B cell (primary cell): Measurements from ENCODE around the gene TSFM. TPM values are rescaled to one million over a fixed set of nuclear protein-coding genes. Genes with fewer than 3 reads are reported as not detected.

Experiments
- ATAC-seq: fragments of 200-7000 bp; cut with Tn5 transposase; one replicate; pipeline ENCODE4 v1.10.0; 2021; ENCODE audit warnings: low read depth, mild to moderate bottlenecking, moderate number of reproducible peaks, moderate library complexity
- CTCF ChIA-PET: fragments of 350-600 bp; sonication (Branson Sonifier 250); formaldehyde crosslinking; loops from one replicate; lab custom pipeline; 2021; ENCODE audit warnings: antibody characterized with exemption, inconsistent platforms; lab: Charles Lee
- POLR2A ChIA-PET: fragments of 350-600 bp; sonication (Branson Sonifier 250); formaldehyde crosslinking; loops from one replicate; lab custom pipeline; 2021; ENCODE audit warnings: antibody characterized with exemption; lab: Charles Lee
- DNase-seq: peaks from one replicate; pipeline ENCODE4 v3.0.0; 2013
- H2AFZ ChIP-seq: 2 replicates; pipeline ENCODE4 v1.6.1; 2012; ENCODE audit warnings: mild to moderate bottlenecking, low read depth, low read length; ENCODE audit not compliant: insufficient read depth, poor library complexity, severe bottlenecking
- H3K27ac ChIP-seq, 2 donors: 1 replicate in 1 of 2; 2 replicates in 1 of 2; pipeline ENCODE4 v1.5.1; 2012 to 2013; ENCODE audit warnings: low read length in 2 of 2, mild to moderate bottlenecking in 2 of 2, moderate library complexity in 1 of 2
- H3K27me3 ChIP-seq, 4 experiments: fragments of 200-600 bp in 1 of 4; sonication (generic) in 1 of 4; replicated peaks in 1 of 4; 1 replicate in 2 of 4; 2 replicates in 2 of 4; pipeline versions ENCODE4 v1.6.1 to v1.7.0; 2013 to 2016; ENCODE audit warnings: low read length in 3 of 4, mild to moderate bottlenecking in 2 of 4, mixed read lengths in 1 of 4, moderate library complexity in 1 of 4; ENCODE audit not compliant: insufficient read depth in 4 of 4, control insufficient read depth in 3 of 4; ENCODE audit errors: control extremely low read depth in 1 of 4
- H3K36me3 ChIP-seq, 2 experiments: replicated peaks in 1 of 2; 1 replicate in 1 of 2; 2 replicates in 1 of 2; pipeline versions ENCODE4 v1.6.1 to v1.7.1; 2013; ENCODE audit warnings: low read length in 1 of 2; ENCODE audit not compliant: insufficient read depth in 2 of 2, control insufficient read depth in 1 of 2; ENCODE audit errors: control extremely low read depth in 1 of 2, extremely low read depth in 1 of 2
- H3K4me1 ChIP-seq, 2 donors: fragments of 200-600 bp in 1 of 2; sonication (generic) in 1 of 2; 1 replicate in 1 of 2; 2 replicates in 1 of 2; pipeline versions ENCODE4 v1.5.1 to v1.6.1; 2013 to 2017; ENCODE audit warnings: low read length in 2 of 2; ENCODE audit not compliant: control insufficient read depth in 2 of 2, insufficient read depth in 2 of 2
- H3K4me2 ChIP-seq: replicated peaks from 2 replicates; pipeline ENCODE3; 2012; ENCODE audit warnings: mild to moderate bottlenecking, low read depth, low read length; ENCODE audit not compliant: poor library complexity, severe bottlenecking
- H3K4me3 ChIP-seq, 5 experiments: fragments of 200-600 bp in 1 of 5; sonication (generic) in 1 of 5; 1 replicate in 3 of 5; 2 replicates in 2 of 5; pipeline versions ENCODE4 v1.5.1 to v1.7.0; 2011 to 2016; ENCODE audit warnings: low read length in 4 of 5, mild to moderate bottlenecking in 4 of 5, low read depth in 2 of 5, control low read depth in 1 of 5, moderate library complexity in 1 of 5; ENCODE audit not compliant: insufficient read depth in 1 of 5; ENCODE audit errors: control extremely low read depth in 1 of 5, extremely low read depth in 1 of 5
- H3K79me2 ChIP-seq: fragments of 200-600 bp; sonication (generic); one replicate; pipeline ENCODE4 v1.6.0; 2016; ENCODE audit warnings: low read length; ENCODE audit not compliant: control insufficient read depth, insufficient read depth
- H3K9ac ChIP-seq: fragments of 200-600 bp; sonication (generic); 2 replicates; pipeline ENCODE4 v1.6.1; 2017; ENCODE audit warnings: mild to moderate bottlenecking, low read length, moderate library complexity
- H3K9me3 ChIP-seq, 3 donors: one replicate each; pipeline versions ENCODE4 v1.6.1 to v1.7.1; 2013; ENCODE audit warnings: low read length in 2 of 3; ENCODE audit not compliant: control insufficient read depth in 2 of 3, insufficient read depth in 1 of 3; ENCODE audit errors: control extremely low read depth in 1 of 3
- H4K20me1 ChIP-seq: 2 replicates; pipeline ENCODE4 v1.6.0; 2012; ENCODE audit warnings: mild to moderate bottlenecking, low read length; ENCODE audit not compliant: insufficient read depth, control insufficient read depth, poor library complexity, severe bottlenecking
- H3K27ac Mint-ChIP-seq: one replicate; pipeline ENCODE4 v1.8.0; 2021; ENCODE audit warnings: mixed read lengths
- H3K27me3 Mint-ChIP-seq: one replicate; pipeline ENCODE4 v1.8.0; 2021; ENCODE audit warnings: mixed read lengths
- H3K4me1 Mint-ChIP-seq: one replicate; pipeline ENCODE4 v1.8.0; 2021; ENCODE audit warnings: mixed read lengths
- H3K4me3 Mint-ChIP-seq: one replicate; pipeline ENCODE4 v1.8.0; 2021; ENCODE audit warnings: mixed read lengths
- H3K9me3 Mint-ChIP-seq: one replicate; pipeline ENCODE4 v1.8.0; 2022; ENCODE audit warnings: mixed read lengths; ENCODE audit not compliant: insufficient read depth
- CTCF ChIP-seq: fragments of 200-600 bp; IDR thresholded peaks from one replicate; pipeline ENCODE4 v1.8.0; 2022; ENCODE audit warnings: antibody characterized with exemption, mild to moderate bottlenecking
- EZH2 ChIP-seq: IDR thresholded peaks from 2 replicates; pipeline ENCODE4 v1.6.1; 2012; ENCODE audit warnings: borderline replicate concordance, low read depth, mild to moderate bottlenecking, moderate library complexity, low read length; ENCODE audit not compliant: insufficient read depth, poor library complexity, severe bottlenecking
- WGBS: methylation state at CpG from one replicate; pipeline ENCODE4 v1.1.5; 2013; ENCODE audit warnings: missing lambda C conversion rate; ENCODE audit not compliant: insufficient coverage; 5-methylcytosine and 5-hydroxymethylcytosine counted together
- intact Hi-C: fragments of 100-400 bp; cut with micrococcal nuclease; formaldehyde crosslinking; loops from one replicate; pipeline ENCODE4 v1.10.0; 2022
- polyA plus RNA-seq: library from polyadenylated mRNA; depleted of rRNA; stranded (reverse); fragments of >200 nt; gene quantifications from 2 replicates; pipeline ENCODE4 v1.2.3, GENCODE V29; 2012
- total RNA-seq, 2 donors: library from RNA; stranded (reverse); fragments of 120-200 nt in 1 of 2; gene quantifications; 1 replicate in 1 of 2; 2 replicates in 1 of 2; pipeline versions ENCODE4 v1.2.3 to v1.2.4, GENCODE V29; 2013 to 2022

TSFM gene
- total and polyA plus RNA-seq, 2 donors (not counting 1 experiment from before 2014, with no cell fraction given) = 5.6 to 20.9 TPM

- Mint-ChIP-seq H3K27me3 (no peaks in the 10 kb centered on the region), H3K9me3 (no peaks in the 10 kb centered on the region), H3K4me1 (peaks cover 13% of the 10 kb centered on the region), H3K4me3 (no peak overlapping the region), H3K27ac (no peak overlapping the region)
- ATAC-seq (no peak), DNase-seq (no peak)
- POLR2A ChIA-PET = no interaction called here
- intact Hi-C loops = no loop called here
- Histone ChIP-seq H3K9ac (no peak overlapping the region), H3K36me3 (peaks cover 0 to 70% of the 10 kb centered on the region in 2 experiments), H3K4me3 (no peak overlapping the region), H3K79me2 (peaks cover 32% of the 10 kb centered on the region), H3K27me3 (no peaks in the 10 kb centered on the region), H3K4me2 (no peak overlapping the region), H4K20me1 (peaks cover 50% of the 10 kb centered on the region), H2AFZ (no peak overlapping the region), H3K27ac (no peak overlapping the region), H3K9me3 (no peaks in the 10 kb centered on the region), H3K4me1 (peaks cover 12 to 15% of the 10 kb centered on the region in 2 donors)
- 91% methylated on average over 6 of the region's 8 CpGs for WGBS
- no peak for TF ChIP-seq CTCF
- TF ChIP-seq EZH2 = no peak
- CTCF ChIA-PET = no interaction called here
Observed at GRCh38 chr12:57735198-57735855, 47.3 kb upstream of the TSFM start.

GRCh38 chr12:57735952-57736740, 46.4 kb upstream of the TSFM start:
- intact Hi-C loops = no loop called here
- no peak overlapping the region for H3K9ac ChIP-seq

More at GRCh38 chr12:57735952-57736740, 46.4 kb upstream of the TSFM start:
- no peak overlapping the region for H3K27ac ChIP-seq
- peaks cover 40% of the 10 kb centered on the region for H3K79me2 ChIP-seq
- no peak for DNase-seq
- H3K27me3 ChIP-seq = no peaks in the 10 kb centered on the region
- POLR2A ChIA-PET = no interaction called here
- ATAC-seq = no peak
- no peak overlapping the region for H3K4me2 ChIP-seq
- no peak overlapping the region for H3K4me3 ChIP-seq
- H3K4me1 ChIP-seq = peaks cover 20 to 23% of the 10 kb centered on the region in 2 donors
- H2AFZ ChIP-seq = no peak overlapping the region
- Mint-ChIP-seq H3K27ac (peak overlapping the region; percentile 57), H3K4me3 (no peak overlapping the region), H3K27me3 (no peaks in the 10 kb centered on the region), H3K9me3 (no peaks in the 10 kb centered on the region), H3K4me1 (peaks cover 19% of the 10 kb centered on the region)
- peaks cover 0 to 64% of the 10 kb centered on the region in 2 experiments for H3K36me3 ChIP-seq
- peaks cover 57% of the 10 kb centered on the region for H4K20me1 ChIP-seq
- CTCF ChIA-PET = no interaction called here
- H3K9me3 ChIP-seq = no peaks in the 10 kb centered on the region
- WGBS = 92% methylated on average over 28 of the region's 49 CpGs
- TF ChIP-seq EZH2 (no peak), CTCF (no peak)
